Transverse colon (tissue), 4 donors: ENCODE results near the gene MGLL.

Experiments
- CTCF ChIP-seq, 5 experiments: fragments of 200-600 bp in 3 of 5; fragments of 450-650 bp in 2 of 5; sonication (generic) in 3 of 5; IDR thresholded peaks; 1 replicate in 2 of 5; 2 replicates in 3 of 5; pipeline ENCODE4 v1.5.1; 2016 to 2017; ENCODE audit warnings: antibody characterized with exemption in 5 of 5, inconsistent platforms in 3 of 5, mild to moderate bottlenecking in 2 of 5, moderate library complexity in 1 of 5
- EP300 ChIP-seq: sonication (generic); formaldehyde crosslinking; IDR thresholded peaks from one replicate; pipeline ENCODE4 v1.6.1; 2017; ENCODE audit warnings: antibody characterized with exemption, low read depth
- POLR2A ChIP-seq: fragments of 450-650 bp; IDR thresholded peaks from one replicate; pipeline ENCODE4 v1.6.1; 2016; ENCODE audit warnings: antibody characterized with exemption, mild to moderate bottlenecking, moderate library complexity
- POLR2AphosphoS5 ChIP-seq, 3 donors: sonication (generic); formaldehyde crosslinking; IDR thresholded peaks; one replicate each; pipeline ENCODE4 v1.6.1; 2016; ENCODE audit warnings: antibody characterized with exemption in 3 of 3

- TF ChIP-seq CTCF (IDR thresholded peaks at IDR 0.05) (no peak), POLR2AphosphoS5 (IDR thresholded peaks at IDR 0.05) (no peak), POLR2A (no peak), EP300 (no peak)
Observed at GRCh38 chr3:127760361-127760760, 62.0 kb downstream of the MGLL start.
